Measurements from ENCODE around the gene ARHGAP6. TPM values are rescaled to one million over a fixed set of nuclear protein-coding genes. Genes with fewer than 3 reads are reported as not detected.

The ARHGAP6 gene
- total RNA-seq, 1 donor from 2014 or later, result 1.2 TPM

GRCh38 chrX:11416600-11416999, 249.1 kb downstream of the ARHGAP6 start:
- TF ChIP-seq EZH2 (IDR thresholded peaks at IDR 0.05), result no peak
- TF ChIP-seq EZH2phosphoT487 (IDR thresholded peaks at IDR 0.05), result no peak
- TF ChIP-seq, protein P1, sequence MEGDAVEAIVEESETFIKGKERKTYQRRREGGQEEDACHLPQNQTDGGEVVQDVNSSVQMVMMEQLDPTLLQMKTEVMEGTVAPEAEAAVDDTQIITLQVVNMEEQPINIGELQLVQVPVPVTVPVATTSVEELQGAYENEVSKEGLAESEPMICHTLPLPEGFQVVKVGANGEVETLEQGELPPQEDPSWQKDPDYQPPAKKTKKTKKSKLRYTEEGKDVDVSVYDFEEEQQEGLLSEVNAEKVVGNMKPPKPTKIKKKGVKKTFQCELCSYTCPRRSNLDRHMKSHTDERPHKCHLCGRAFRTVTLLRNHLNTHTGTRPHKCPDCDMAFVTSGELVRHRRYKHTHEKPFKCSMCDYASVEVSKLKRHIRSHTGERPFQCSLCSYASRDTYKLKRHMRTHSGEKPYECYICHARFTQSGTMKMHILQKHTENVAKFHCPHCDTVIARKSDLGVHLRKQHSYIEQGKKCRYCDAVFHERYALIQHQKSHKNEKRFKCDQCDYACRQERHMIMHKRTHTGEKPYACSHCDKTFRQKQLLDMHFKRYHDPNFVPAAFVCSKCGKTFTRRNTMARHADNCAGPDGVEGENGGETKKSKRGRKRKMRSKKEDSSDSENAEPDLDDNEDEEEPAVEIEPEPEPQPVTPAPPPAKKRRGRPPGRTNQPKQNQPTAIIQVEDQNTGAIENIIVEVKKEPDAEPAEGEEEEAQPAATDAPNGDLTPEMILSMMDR (IDR thresholded peaks at IDR 0.05), result no peak
- H3K4me3 ChIP-seq, result no peak overlapping the region
- no peaks in the 10 kb centered on the region for H3K36me3 ChIP-seq
- no peaks in the 10 kb centered on the region for H3K9me3 ChIP-seq (ENCODE audit: low read depth)
- H4K20me1 ChIP-seq (ENCODE audit: low read depth), result no peaks in the 10 kb centered on the region
- H2AFZ ChIP-seq (replicated peaks), result no peak overlapping the region
- no peak overlapping the region for H3K27ac ChIP-seq
- no peak for DNase-seq (ENCODE audit: low spot score)
- Mint-ChIP-seq H3K4me3 (no peak overlapping the region), H3K27ac (no peak overlapping the region), H3K36me3 (no peaks in the 10 kb centered on the region), H3K4me1 (no peaks in the 10 kb centered on the region), H3K27me3 (ENCODE audit: insufficient read depth, low read depth) (no peaks in the 10 kb centered on the region), H3K9me3 (no peaks in the 10 kb centered on the region)
- H3K79me2 ChIP-seq (ENCODE audit: low read depth), result no peaks in the 10 kb centered on the region
- H3K4me1 ChIP-seq, result no peaks in the 10 kb centered on the region
- no peak overlapping the region for H3K9ac ChIP-seq
- H3K4me2 ChIP-seq, result no peak overlapping the region
- H3K27me3 ChIP-seq, result no peaks in the 10 kb centered on the region
- no peaks in the 10 kb centered on the region for H3F3A ChIP-seq (ENCODE audit: low read depth)

DNA sequence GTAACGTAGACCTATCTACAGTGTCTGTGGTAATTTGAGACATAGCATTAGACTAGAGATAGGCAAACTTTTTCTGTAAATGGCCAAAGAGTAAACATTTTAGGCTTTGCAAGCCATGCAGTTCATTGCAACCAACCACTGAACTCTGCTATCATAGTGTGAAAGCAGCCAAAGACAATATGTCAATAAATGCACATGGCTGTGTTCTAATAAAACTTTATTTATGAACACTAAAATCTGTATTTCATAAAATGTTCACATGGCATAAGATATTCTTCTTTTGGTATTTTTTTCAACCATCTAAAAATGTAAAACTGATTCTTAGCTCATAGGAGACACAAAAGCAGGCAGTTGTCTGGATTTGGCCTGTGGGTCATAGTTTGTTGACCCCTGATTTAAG, 251.6 kb downstream of the ARHGAP6 start:
- H3K9me3 ChIP-seq (ENCODE audit: low read depth), result peaks cover 3% of the 10 kb centered on the region
- no peak overlapping the region for H3K27ac ChIP-seq
- no peak overlapping the region for H3K9ac ChIP-seq
- DNase-seq (ENCODE audit: low spot score), result no peak
- H3K4me3 ChIP-seq, result no peak overlapping the region
- Mint-ChIP-seq H3K36me3 (no peaks in the 10 kb centered on the region), H3K27ac (no peak overlapping the region), H3K4me3 (no peak overlapping the region), H3K9me3 (no peaks in the 10 kb centered on the region), H3K4me1 (no peaks in the 10 kb centered on the region), H3K27me3 (ENCODE audit: insufficient read depth, low read depth) (no peaks in the 10 kb centered on the region)
- H3K27me3 ChIP-seq, result no peaks in the 10 kb centered on the region
- no peaks in the 10 kb centered on the region for H3K36me3 ChIP-seq
- no peaks in the 10 kb centered on the region for H3F3A ChIP-seq (ENCODE audit: low read depth)
- H3K4me1 ChIP-seq, result no peaks in the 10 kb centered on the region
- TF ChIP-seq EZH2phosphoT487 (IDR thresholded peaks at IDR 0.05) (no peak), EZH2 (IDR thresholded peaks at IDR 0.05) (no peak)
- TF ChIP-seq, protein P1 (IDR thresholded peaks at IDR 0.05), result no peak
- H3K79me2 ChIP-seq (ENCODE audit: low read depth), result no peaks in the 10 kb centered on the region
- no peak overlapping the region for H2AFZ ChIP-seq (replicated peaks)
- no peak overlapping the region for H3K4me2 ChIP-seq
- H4K20me1 ChIP-seq (ENCODE audit: low read depth), result no peaks in the 10 kb centered on the region

DNA sequence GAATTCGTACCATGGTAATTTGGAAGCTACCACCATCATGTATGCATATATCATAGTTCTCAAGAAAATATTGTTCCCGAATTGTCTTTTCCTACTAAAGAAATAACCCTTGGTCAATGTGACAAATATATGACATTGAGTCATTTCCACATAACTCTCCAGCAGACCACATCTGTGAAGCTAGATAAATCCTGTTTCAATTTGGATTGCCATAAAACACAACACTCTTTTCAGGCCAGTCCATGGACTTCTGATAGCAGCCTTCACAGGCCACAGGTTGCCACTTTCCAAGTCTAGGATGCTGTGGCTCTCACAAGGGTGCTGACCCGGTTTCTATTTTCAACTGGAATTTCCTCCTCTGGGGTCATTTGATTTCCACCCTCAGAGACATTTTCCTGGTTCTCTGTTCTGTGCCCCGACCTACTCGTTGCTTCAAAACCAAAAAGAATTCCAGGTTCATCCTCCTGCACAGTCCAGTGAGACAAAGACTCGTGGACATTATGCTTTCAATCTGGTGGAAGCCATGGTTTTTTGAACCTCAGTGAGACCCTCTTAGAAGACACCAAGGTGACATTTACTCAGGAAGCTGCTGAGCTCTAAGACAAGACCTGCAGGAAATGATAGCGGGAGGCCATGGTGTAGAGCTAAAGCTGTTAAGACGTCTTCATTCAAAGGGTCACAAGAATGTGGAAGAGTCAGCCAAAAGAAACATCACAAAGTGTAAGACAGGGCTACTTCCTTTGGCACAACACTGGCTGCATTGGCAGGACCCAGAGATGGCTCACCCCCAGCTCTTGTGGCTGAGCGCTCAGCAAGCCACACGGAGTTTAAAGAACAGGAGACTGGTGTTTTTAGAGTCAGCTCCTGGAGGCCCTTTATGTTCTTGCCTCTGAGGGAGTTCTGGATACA, 252.8 kb downstream of the ARHGAP6 start:
- Histone ChIP-seq H3K79me2 (ENCODE audit: low read depth) (no peaks in the 10 kb centered on the region), H4K20me1 (ENCODE audit: low read depth) (no peaks in the 10 kb centered on the region), H3K9ac (no peak overlapping the region), H3K27me3 (no peaks in the 10 kb centered on the region), H3K4me1 (no peaks in the 10 kb centered on the region), H3K36me3 (no peaks in the 10 kb centered on the region), H3K27ac (no peak overlapping the region), H3K4me3 (no peak overlapping the region), H3K4me2 (no peak overlapping the region), H3F3A (ENCODE audit: low read depth) (no peaks in the 10 kb centered on the region), H3K9me3 (ENCODE audit: low read depth) (peaks cover 3% of the 10 kb centered on the region), H2AFZ (replicated peaks) (no peak overlapping the region)
- Mint-ChIP-seq H3K27me3 (ENCODE audit: insufficient read depth, low read depth) (no peaks in the 10 kb centered on the region), H3K27ac (no peak overlapping the region), H3K4me1 (no peaks in the 10 kb centered on the region), H3K9me3 (no peaks in the 10 kb centered on the region), H3K4me3 (no peak overlapping the region), H3K36me3 (no peaks in the 10 kb centered on the region)
- no peak for DNase-seq (ENCODE audit: low spot score)
- TF ChIP-seq EZH2 (IDR thresholded peaks at IDR 0.05), result no peak
- TF ChIP-seq, protein P1 (IDR thresholded peaks at IDR 0.05), result no peak
- no peak for TF ChIP-seq EZH2phosphoT487 (IDR thresholded peaks at IDR 0.05)

Measured in neural progenitor cell (in vitro differentiated cells).